T-cell (primary cell): Measurements from ENCODE around the gene MUC21. TPM values are rescaled to one million over a fixed set of nuclear protein-coding genes. Genes with fewer than 3 reads are reported as not detected.
"Not testable (repeated sequence)": the region's sequence is repeated elsewhere in the genome, so short reads cannot be mapped to it uniquely, and the experiment has no call there.

ENCODE experiments used
- ATAC-seq, 4 experiments: fragments of 200-7000 bp in 3 of 4; fragments of 150-1000 bp in 1 of 4; cut with Tn5 transposase; replicated peaks in 1 of 4; 1 replicate in 3 of 4; 2 replicates in 1 of 4; pipeline ENCODE4 v1.10.0; 2021; ENCODE audit warnings: moderate library complexity in 3 of 4, mild to moderate bottlenecking in 2 of 4, moderate number of reproducible peaks in 1 of 4
- CTCF ChIA-PET, 2 donors: fragments of 300-600 bp; sonication (Branson Sonifier 250); formaldehyde crosslinking; loops; one replicate each; lab custom pipeline; 2022; ENCODE audit warnings: antibody characterized with exemption in 2 of 2; lab: Charles Lee
- POLR2A ChIA-PET, 2 donors: fragments of 300-600 bp; sonication (Branson Sonifier 250); formaldehyde crosslinking; loops; one replicate each; lab custom pipeline; 2022; ENCODE audit warnings: antibody characterized with exemption in 2 of 2; lab: Charles Lee
- DNase-seq, 35 experiments: peaks; one replicate each; pipeline versions ENCODE4 v3.0.0 to v3.0.0-alpha.2; 2013 to 2023
- H3K27ac ChIP-seq: one replicate; pipeline ENCODE4 v1.5.1; 2013; ENCODE audit warnings: low read length
- H3K27me3 ChIP-seq, 2 experiments: replicated peaks in 1 of 2; 1 replicate in 1 of 2; 2 replicates in 1 of 2; pipeline versions ENCODE4 v1.6.1 to v1.7.0; 2013; ENCODE audit warnings: low read length in 1 of 2, mixed read lengths in 1 of 2; ENCODE audit not compliant: control insufficient read depth in 2 of 2, insufficient read depth in 2 of 2; ENCODE audit errors: extremely low read depth in 1 of 2
- H3K36me3 ChIP-seq, 2 donors: 1 replicate in 1 of 2; 2 replicates in 1 of 2; pipeline versions ENCODE4 v1.6.1 to v1.7.0; 2013; ENCODE audit warnings: low read length in 1 of 2; ENCODE audit not compliant: control insufficient read depth in 2 of 2, insufficient read depth in 1 of 2; ENCODE audit errors: extremely low read depth in 1 of 2
- H3K4me1 ChIP-seq, 2 experiments: 1 replicate in 1 of 2; 2 replicates in 1 of 2; pipeline versions ENCODE4 v1.6.1 to v1.7.0; 2013; ENCODE audit warnings: low read length in 2 of 2, mixed read lengths in 1 of 2; ENCODE audit not compliant: insufficient read depth in 2 of 2, control insufficient read depth in 1 of 2; ENCODE audit errors: extremely low read depth in 1 of 2
- H3K4me3 ChIP-seq, 2 donors: 1 replicate in 1 of 2; 2 replicates in 1 of 2; pipeline versions ENCODE4 v1.5.1 to v1.7.0; 2013; ENCODE audit warnings: mild to moderate bottlenecking in 2 of 2, low read length in 1 of 2, moderate library complexity in 1 of 2; ENCODE audit not compliant: control insufficient read depth in 1 of 2; ENCODE audit errors: extremely low read depth in 1 of 2
- H3K9me3 ChIP-seq: 2 replicates; pipeline ENCODE4 v1.7.0; 2013
- H3K27ac Mint-ChIP-seq, 2 donors: one replicate each; pipeline ENCODE4 v1.8.0; 2020 to 2021; ENCODE audit warnings: mild to moderate bottlenecking in 2 of 2, mixed read lengths in 2 of 2
- H3K27me3 Mint-ChIP-seq, 2 donors: one replicate each; pipeline ENCODE4 v1.8.0; 2021 to 2022; ENCODE audit warnings: mixed read lengths in 2 of 2
- H3K36me3 Mint-ChIP-seq: one replicate; pipeline ENCODE4 v1.8.0; 2021; ENCODE audit warnings: mixed read lengths
- H3K4me1 Mint-ChIP-seq, 3 donors: one replicate each; pipeline ENCODE4 v1.8.0; 2020 to 2022; ENCODE audit warnings: mixed read lengths in 3 of 3, mild to moderate bottlenecking in 1 of 3
- H3K4me3 Mint-ChIP-seq, 3 donors: one replicate each; pipeline ENCODE4 v1.8.0; 2020 to 2022; ENCODE audit warnings: mild to moderate bottlenecking in 3 of 3, mixed read lengths in 3 of 3, moderate library complexity in 3 of 3
- H3K9me3 Mint-ChIP-seq, 3 donors: one replicate each; pipeline ENCODE4 v1.8.0; 2020 to 2022; ENCODE audit warnings: mixed read lengths in 3 of 3
- WGBS: methylation state at CpG from one replicate; pipeline ENCODE4 v1.1.5; 2013; ENCODE audit warnings: missing lambda C conversion rate; ENCODE audit not compliant: insufficient coverage; 5-methylcytosine and 5-hydroxymethylcytosine counted together
- total RNA-seq, 35 experiments: library from RNA in 6 of 35; stranded (reverse) in 6 of 35; fragments of 120-200 nt in 1 of 35; gene quantifications; one replicate each; pipeline versions ENCODE4 v1.2.1 to v1.2.4 and lab custom pipeline; 2013 to 2026

MUC21 gene
- total RNA-seq, 5 donors from 2014 or later (not counting 1 experiment from before 2014, with no cell fraction given) = not detected

- Histone ChIP-seq H3K4me1 (peaks cover 0 to 16% of the 10 kb centered on the region in 2 experiments), H3K27me3 (peaks cover 0 to 26% of the 10 kb centered on the region in 2 experiments), H3K27ac (no peak overlapping the region), H3K36me3 (no peaks in the 10 kb centered on the region), H3K4me3 (no peak overlapping the region), H3K9me3 (no peaks in the 10 kb centered on the region)
- ATAC-seq = no peak
- no peak for DNase-seq
- ChIA-PET CTCF (no interaction called here), POLR2A (no interaction called here)
- H3K4me3 Mint-ChIP-seq = no peak overlapping the region
- H3K27ac Mint-ChIP-seq = no peak overlapping the region
- H3K9me3 Mint-ChIP-seq = no peaks in the 10 kb centered on the region
- 78% methylated on average over 5 of the region's 6 CpGs for WGBS
- H3K36me3 Mint-ChIP-seq = no peaks in the 10 kb centered on the region
- H3K4me1 Mint-ChIP-seq = peaks cover 0 to 16% (median 11%) of the 10 kb centered on the region in 3 donors
- H3K27me3 Mint-ChIP-seq = peaks cover 31 to 37% of the 10 kb centered on the region in 2 donors
These were observed 19.9 kb upstream of the MUC21 start for GRCh38 chr6:30963641-30964040.

GRCh38 chr6:30964075-30964474 is 19.4 kb upstream of the MUC21 start:
- no peaks in the 10 kb centered on the region for H3K36me3 ChIP-seq
- H3K36me3 Mint-ChIP-seq = no peaks in the 10 kb centered on the region
- ChIA-PET POLR2A (no interaction called here), CTCF (no interaction called here)
- H3K27me3 ChIP-seq = peaks cover 0 to 21% of the 10 kb centered on the region in 2 experiments
- ATAC-seq (peak in 3 of 4 experiments; percentile 9 to 43 (median 40)), DNase-seq (peak in 8 of 35 experiments; percentile 5 to 35 (median 15))
- no peak overlapping the region for H3K27ac ChIP-seq
- H3K4me3 ChIP-seq = no peak overlapping the region
- H3K27me3 Mint-ChIP-seq = peaks cover 30 to 36% of the 10 kb centered on the region in 2 donors
- no peaks in the 10 kb centered on the region for H3K9me3 Mint-ChIP-seq
- WGBS = 53% methylated on average over 4 of the region's 4 CpGs
- no peak overlapping the region for H3K4me3 Mint-ChIP-seq
- no peaks in the 10 kb centered on the region for H3K9me3 ChIP-seq
- H3K4me1 ChIP-seq = peaks cover 0 to 16% of the 10 kb centered on the region in 2 experiments
- no peak overlapping the region for H3K27ac Mint-ChIP-seq
- peaks cover 0 to 16% (median 11%) of the 10 kb centered on the region in 3 donors for H3K4me1 Mint-ChIP-seq

DNA sequence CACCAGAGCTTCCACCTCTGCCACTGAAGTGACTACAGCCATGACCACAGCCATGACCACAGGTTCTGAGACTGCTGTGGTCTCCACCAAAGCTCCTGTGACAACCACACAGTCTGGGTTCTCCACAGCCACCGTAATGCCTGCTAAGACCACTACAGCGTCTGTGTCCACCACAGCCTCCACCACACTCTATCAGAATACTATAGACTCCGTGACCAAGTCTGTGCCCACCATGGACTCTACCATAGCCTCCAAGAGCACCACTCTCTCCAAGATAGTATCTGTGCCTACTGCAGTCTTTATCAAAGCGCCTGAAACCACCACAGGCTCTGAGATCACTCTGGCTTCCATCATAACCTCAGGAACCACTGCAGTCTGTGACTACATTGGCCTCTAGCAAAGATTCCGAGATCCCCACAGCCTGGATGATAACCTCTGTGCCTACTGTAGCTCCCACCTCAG is 18.3 kb upstream of the MUC21 start:
- H3K4me1 ChIP-seq = peaks cover 0 to 16% of the 10 kb centered on the region in 2 experiments
- Mint-ChIP-seq H3K4me3 (no peak overlapping the region), H3K27me3 (peaks cover 26 to 36% of the 10 kb centered on the region in 2 donors), H3K9me3 (no peaks in the 10 kb centered on the region), H3K36me3 (no peaks in the 10 kb centered on the region), H3K4me1 (peaks cover 0 to 16% (median 11%) of the 10 kb centered on the region in 3 donors), H3K27ac (no peak overlapping the region)
- ChIA-PET POLR2A (no interaction called here), CTCF (no interaction called here)
- DNase-seq = no peak
- H3K27me3 ChIP-seq = peaks cover 0 to 21% of the 10 kb centered on the region in 2 experiments
- no peaks in the 10 kb centered on the region for H3K36me3 ChIP-seq
- no peak for ATAC-seq
- WGBS = 48% methylated on average over 5 of the region's 5 CpGs
- no peaks in the 10 kb centered on the region for H3K9me3 ChIP-seq
- no peak overlapping the region for H3K4me3 ChIP-seq
- no peak overlapping the region for H3K27ac ChIP-seq

GRCh38 chr6:30966154-30966553 is 17.4 kb upstream of the MUC21 start:
- Histone ChIP-seq H3K4me1 (peaks cover 0 to 16% of the 10 kb centered on the region in 2 experiments), H3K4me3 (no peak overlapping the region), H3K9me3 (no peaks in the 10 kb centered on the region), H3K36me3 (no peaks in the 10 kb centered on the region), H3K27ac (no peak overlapping the region), H3K27me3 (peaks cover 0 to 21% of the 10 kb centered on the region in 2 experiments)
- Mint-ChIP-seq H3K4me1 (peaks cover 0 to 16% (median 11%) of the 10 kb centered on the region in 3 donors), H3K9me3 (no peaks in the 10 kb centered on the region), H3K27ac (no peak overlapping the region), H3K27me3 (peaks cover 25 to 33% of the 10 kb centered on the region in 2 donors), H3K36me3 (no peaks in the 10 kb centered on the region), H3K4me3 (no peak overlapping the region)
- ATAC-seq (no peak), DNase-seq (no peak)
- ChIA-PET POLR2A (no interaction called here), CTCF (no interaction called here)
- WGBS = 0% methylated on average over 1 of the region's 3 CpGs

DNA sequence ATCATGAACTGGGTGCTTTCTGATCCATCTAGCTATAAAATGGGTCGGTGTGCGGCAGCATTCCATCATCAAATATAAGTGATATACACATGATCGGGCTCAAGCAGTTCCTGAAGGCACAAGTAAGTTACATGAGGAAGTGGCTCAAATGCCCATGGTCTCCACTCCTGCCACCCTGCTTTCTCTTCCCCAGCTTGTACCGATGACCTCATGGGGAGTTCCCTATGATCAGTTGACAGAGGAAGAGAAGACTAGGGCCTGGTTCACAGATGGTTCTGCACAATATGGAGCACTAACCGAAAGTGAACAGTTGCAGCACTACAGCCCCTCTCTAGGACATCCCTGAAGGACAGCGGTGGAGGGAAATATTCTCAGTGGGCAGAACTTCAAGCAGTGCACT is 14.3 kb upstream of the MUC21 start:
- POLR2A ChIA-PET, H3K27ac Mint-ChIP-seq, CTCF ChIA-PET, H3K4me3 Mint-ChIP-seq, H3K36me3 ChIP-seq, H3K36me3 Mint-ChIP-seq, H3K27ac ChIP-seq, ATAC-seq, H3K4me1 ChIP-seq, H3K9me3 Mint-ChIP-seq, H3K4me3 ChIP-seq, H3K9me3 ChIP-seq: not testable (repeated sequence)
- WGBS = 100% methylated on average over 1 of the region's 6 CpGs
- DNase-seq = peak in 1 of 35 experiments; percentile 5
- Mint-ChIP-seq H3K27me3 (peaks cover 30 to 37% of the 10 kb centered on the region in 2 donors), H3K4me1 (peaks cover 0 to 12% (median 9%) of the 10 kb centered on the region in 3 donors)
- H3K27me3 ChIP-seq = peaks cover 2 to 24% of the 10 kb centered on the region in 2 experiments

GRCh38 chr6:30970946-30971345 is 12.6 kb upstream of the MUC21 start:
- Mint-ChIP-seq H3K4me1 (no peaks in the 10 kb centered on the region), H3K36me3 (no peaks in the 10 kb centered on the region), H3K27ac (no peak overlapping the region), H3K9me3 (no peaks in the 10 kb centered on the region), H3K27me3 (peaks cover 13 to 22% of the 10 kb centered on the region in 2 donors), H3K4me3 (no peak overlapping the region)
- H3K4me3 ChIP-seq = no peak overlapping the region
- DNase-seq (no peak), ATAC-seq (no peak)
- no peaks in the 10 kb centered on the region for H3K9me3 ChIP-seq
- no peaks in the 10 kb centered on the region for H3K36me3 ChIP-seq
- POLR2A ChIA-PET = no interaction called here
- peaks cover 2 to 12% of the 10 kb centered on the region in 2 experiments for H3K27me3 ChIP-seq
- WGBS = no CpG with 5 or more reads among the region's 5 CpGs
- H3K27ac ChIP-seq = no peak overlapping the region
- H3K4me1 ChIP-seq = no peaks in the 10 kb centered on the region
- CTCF ChIA-PET = interaction anchor here in 1 of 2 donors (0.5 kb wide), 1 partner anchor 144 kb away, joined by 8 read pairs; no protein-coding TSS in a partner anchor
